NCI-H345 (cell line): ENCODE measurements around the gene TYK2.
"Not testable (repeated sequence)": the region's sequence is repeated elsewhere in the genome, so short reads cannot be mapped to it uniquely, and the experiment has no call there.

Experiments used
- DNase-seq: peaks from one replicate; lab custom pipeline; 2025; lab: John Stamatoyannopoulos, UW

The TYK2 gene

DNA sequence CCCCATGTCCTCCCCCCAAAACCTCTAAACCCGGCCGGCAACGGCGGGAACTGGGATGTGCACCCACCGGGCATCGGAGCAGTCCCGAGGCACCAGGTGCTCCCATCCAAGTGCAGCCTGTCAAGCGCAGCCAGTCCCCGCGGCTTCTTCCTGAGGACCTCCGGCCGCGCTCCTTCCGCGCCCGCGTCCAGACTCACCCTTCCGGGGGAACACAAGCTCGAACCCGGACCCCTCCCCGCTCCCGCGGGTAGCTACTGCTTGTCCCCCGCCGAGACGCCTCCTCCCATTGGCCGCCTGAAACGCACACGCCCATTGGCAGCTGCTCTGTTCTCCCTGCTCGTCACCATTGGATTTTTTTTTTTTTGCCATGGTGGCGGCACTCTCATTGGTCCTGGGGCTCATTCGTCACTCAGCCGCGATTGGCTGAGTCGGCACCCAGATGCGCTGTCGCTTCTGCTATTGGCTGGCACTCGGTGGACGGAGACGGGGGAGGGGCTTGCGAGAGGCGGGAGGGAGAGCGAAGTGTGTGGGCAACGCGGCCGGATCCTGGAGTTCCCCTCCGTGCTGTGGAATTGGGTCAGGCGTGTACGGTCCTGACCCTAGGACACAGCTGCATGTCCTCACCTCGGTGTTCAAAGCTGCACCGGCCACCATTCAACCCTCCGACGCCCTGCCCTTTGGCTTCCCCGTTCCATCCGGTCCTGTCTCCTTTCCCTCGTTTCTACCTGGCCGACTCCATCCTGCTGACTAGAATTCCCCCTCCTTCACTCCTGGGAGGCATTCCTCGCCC is at the start of gene TYK2:
Gene TYK2, minus strand, starts transcription at position 260 of the 790 bp plus-strand sequence. CDS start 2,166 bp downstream, outside the sequence.
- DNase-seq: peak; percentile 98

- DNase-seq: no peak
Measured at GRCh38 chr19:10428996-10429381, 48.6 kb upstream of the TYK2 start.

DNA sequence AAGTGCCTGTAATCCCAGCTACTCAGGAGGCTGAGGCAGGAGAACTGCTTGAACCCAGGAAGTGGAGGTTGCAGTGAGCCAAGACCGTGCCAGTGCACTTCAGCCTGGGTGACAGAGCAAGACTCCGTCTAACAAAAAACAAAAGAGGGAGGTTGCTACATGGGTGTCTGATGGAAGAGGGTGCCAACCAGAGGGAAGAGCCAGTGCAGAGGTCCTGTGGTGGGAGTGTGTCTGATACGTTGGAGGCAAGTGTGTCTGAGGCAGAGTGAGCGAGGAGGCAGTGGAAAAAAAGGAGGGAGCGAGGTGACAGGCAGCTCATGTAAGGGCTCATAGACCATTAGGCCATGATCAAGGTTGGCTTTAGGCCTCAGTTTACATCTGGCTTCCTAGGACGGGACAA is 46.8 kb upstream of the TYK2 start:
- no peak for DNase-seq

- DNase-seq: peak; percentile 79
Measured at GRCh38 chr19:10424011-10424637, 43.8 kb upstream of the TYK2 start.

DNA sequence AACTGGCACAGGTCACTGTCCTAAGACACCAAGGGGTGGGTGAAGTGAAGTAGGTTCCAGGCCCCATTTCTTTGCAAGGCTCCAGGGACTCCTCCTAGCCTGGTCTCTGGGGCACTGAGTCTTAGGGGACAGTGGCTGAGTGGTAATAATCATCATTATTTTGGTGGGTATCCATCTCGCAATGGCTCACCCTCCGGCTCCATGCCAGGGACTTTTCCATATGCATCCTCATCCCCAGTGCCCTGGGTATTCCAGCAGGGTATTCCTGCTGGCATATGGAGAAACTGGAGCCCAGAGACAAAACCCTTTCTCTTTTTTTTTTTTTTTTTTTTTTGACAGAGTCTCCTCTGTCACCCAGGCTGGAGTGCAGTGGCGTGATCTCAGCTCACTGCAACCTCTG is 42.5 kb upstream of the TYK2 start:
- DNase-seq: no peak

GRCh38 chr19:10422046-10422461 is 41.7 kb upstream of the TYK2 start:
- DNase-seq: no peak

- DNase-seq: no peak
Measured at GRCh38 chr19:10421240-10422045, 41.1 kb upstream of the TYK2 start.

GRCh38 chr19:10420444-10421239 is 40.3 kb upstream of the TYK2 start, which contains the start of gene PDE4A:
TSS of gene PDE4A (plus strand) at chr19:10420538. CDS start at chr19:10420765, 227 bp downstream.
- DNase-seq: peak; percentile 23

- DNase-seq: no peak
Measured at GRCh38 chr19:10419646-10420443, 39.5 kb upstream of the TYK2 start.

- DNase-seq: no peak
Measured at GRCh38 chr19:10419200-10419645, 38.9 kb upstream of the TYK2 start.

GRCh38 chr19:10418485-10419199 is 38.3 kb upstream of the TYK2 start:
- no peak for DNase-seq

DNA sequence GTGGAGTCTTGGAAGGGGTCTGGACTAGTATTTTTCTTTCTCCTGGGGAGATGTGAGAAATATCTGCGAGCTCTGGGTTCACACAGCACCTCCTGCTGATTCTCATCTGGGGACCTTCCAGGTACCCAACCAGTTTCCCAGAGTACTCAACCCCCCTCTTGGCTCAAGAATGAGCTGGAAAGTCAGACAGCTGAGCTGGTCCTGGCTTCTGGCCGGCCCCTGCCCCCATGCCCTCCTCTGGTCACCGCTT is 37.8 kb upstream of the TYK2 start:
- DNase-seq: no peak

- DNase-seq: no peak
Measured at GRCh38 chr19:10417541-10418234, 37.3 kb upstream of the TYK2 start.

GRCh38 chr19:10416380-10417257 is 36.2 kb upstream of the TYK2 start:
- peak; percentile 90 for DNase-seq

- no peak for DNase-seq
Measured at GRCh38 chr19:10416083-10416379, 35.7 kb upstream of the TYK2 start.

DNA sequence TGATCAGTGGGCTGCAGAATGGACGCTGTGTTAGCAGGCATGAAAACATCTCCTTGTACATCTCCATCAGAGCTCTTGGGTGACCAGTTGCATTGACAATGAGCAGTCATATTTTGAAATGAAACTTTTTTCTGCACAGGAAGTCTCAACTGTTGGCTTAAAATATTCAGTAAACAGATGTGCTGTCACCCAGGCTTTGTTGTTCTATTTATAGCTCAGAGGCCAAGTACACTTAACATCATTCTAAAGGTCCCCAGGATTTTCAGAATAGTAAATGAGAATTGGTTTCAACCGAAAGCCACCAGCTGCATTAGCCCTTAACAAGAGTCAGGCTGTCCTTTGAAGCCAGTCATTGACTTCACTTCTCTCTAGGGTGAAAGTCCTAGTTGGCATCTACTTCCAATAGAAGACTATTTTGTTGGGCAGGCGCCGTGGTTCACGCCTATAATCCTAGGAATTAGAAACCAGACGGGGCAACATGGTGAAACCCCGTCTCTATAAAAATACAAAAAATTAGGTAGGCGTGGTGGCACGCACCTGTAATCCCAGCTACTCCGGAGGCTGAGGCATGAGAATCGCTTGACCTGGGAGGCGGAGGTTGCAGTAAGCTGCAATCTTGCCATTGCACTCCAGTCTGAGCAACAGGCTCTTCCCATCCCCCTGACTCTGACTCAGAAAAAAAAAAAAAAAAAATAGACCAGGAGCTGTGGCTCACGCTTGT is 32.0 kb upstream of the TYK2 start:
- DNase-seq: peak; percentile 26

DNA sequence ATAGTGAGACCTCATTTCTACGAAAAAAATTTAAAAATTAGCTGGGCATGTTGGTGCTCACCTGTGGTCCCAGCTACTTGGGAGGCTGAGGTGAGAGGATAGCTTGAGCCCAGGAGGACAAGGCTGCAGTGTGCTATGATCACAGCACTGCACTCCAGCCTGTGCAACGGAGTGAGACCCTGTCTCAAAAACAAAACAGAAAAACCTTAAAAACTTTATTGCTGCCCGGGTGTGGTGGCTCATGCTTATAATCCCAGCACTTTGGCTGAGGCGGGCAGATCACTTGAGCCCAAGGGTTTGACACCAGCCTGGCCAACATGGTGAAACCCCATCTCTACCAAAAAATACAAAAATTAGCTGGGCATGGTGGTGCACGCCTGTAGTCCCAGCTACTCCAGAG is 30.9 kb upstream of the TYK2 start:
- DNase-seq: not testable (repeated sequence)

GRCh38 chr19:10408511-10409283 is 28.3 kb upstream of the TYK2 start:
- DNase-seq: no peak
